Type B pancreatic cell (in vitro differentiated cells): Measurements from ENCODE around the gene REM1. TPM values are rescaled to one million over a fixed set of nuclear protein-coding genes. Genes with fewer than 3 reads are reported as not detected.

Experiments
- DNase-seq: peaks from one replicate; pipeline ENCODE4 v3.0.0; 2021; ENCODE audit warnings: mixed read lengths; ENCODE audit not compliant: unreplicated experiment; ENCODE audit errors: extremely low spot score
- H3K27ac Mint-ChIP-seq: 2 replicates; pipeline ENCODE4 v1.8.0; 2021; ENCODE audit warnings: mild to moderate bottlenecking, mixed read lengths
- H3K27me3 Mint-ChIP-seq: 2 replicates; pipeline ENCODE4 v1.8.0; 2021; ENCODE audit warnings: mixed read lengths
- H3K36me3 Mint-ChIP-seq: 2 replicates; pipeline ENCODE4 v1.8.0; 2021; ENCODE audit warnings: mixed read lengths
- H3K4me1 Mint-ChIP-seq: one replicate; pipeline ENCODE4 v1.8.0; 2021; ENCODE audit warnings: mixed read lengths; ENCODE audit not compliant: unreplicated experiment
- H3K4me3 Mint-ChIP-seq: 2 replicates; pipeline ENCODE4 v1.8.0; 2021; ENCODE audit warnings: mild to moderate bottlenecking, mixed read lengths
- H3K9me3 Mint-ChIP-seq: 2 replicates; pipeline ENCODE4 v1.8.0; 2021; ENCODE audit warnings: mixed read lengths
- CTCF ChIP-seq: fragments of 200-600 bp; sonication (generic); conservative IDR thresholded peaks from 2 replicates; pipeline ENCODE4 v1.5.0; 2021; ENCODE audit warnings: antibody characterized with exemption, mild to moderate bottlenecking
- total RNA-seq: library from RNA; stranded (reverse); gene quantifications from 2 replicates; pipeline ENCODE4 v1.2.1, GENCODE V29; 2021; ENCODE audit warnings: low replicate concordance

REM1 gene
- total RNA-seq, 1 donor from 2014 or later = not detected

DNA sequence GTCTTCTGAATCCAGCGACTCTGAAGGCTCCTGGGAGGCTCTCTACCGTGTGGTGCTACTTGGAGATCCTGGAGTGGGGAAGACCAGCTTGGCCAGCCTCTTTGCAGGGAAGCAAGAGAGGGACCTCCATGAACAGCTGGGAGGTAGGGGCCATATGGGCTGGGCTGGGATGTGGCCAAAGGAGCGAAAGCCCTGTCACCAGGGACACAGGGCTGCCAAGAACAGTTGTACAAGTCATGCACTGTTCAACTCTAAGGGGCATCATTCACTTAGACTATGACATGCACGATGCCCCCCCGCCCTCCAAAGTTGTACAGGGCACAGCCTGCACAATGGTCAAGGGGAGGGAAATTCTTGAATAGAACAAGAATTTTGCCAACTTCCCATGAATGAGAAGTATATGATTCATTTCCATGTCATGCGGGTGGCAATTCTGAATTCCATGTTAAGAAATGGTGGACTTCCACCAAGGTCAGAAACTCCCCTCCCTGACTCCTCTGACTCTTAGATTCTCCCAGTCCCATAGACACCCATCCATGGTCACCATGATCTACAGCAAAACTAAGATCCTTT, 1.6 kb downstream of the REM1 start:
- Mint-ChIP-seq H3K4me3 (no peak overlapping the region), H3K4me1 (no peaks in the 10 kb centered on the region), H3K27me3 (peaks cover 43% of the 10 kb centered on the region), H3K36me3 (peaks cover 4% of the 10 kb centered on the region), H3K27ac (no peak overlapping the region), H3K9me3 (peaks cover 19% of the 10 kb centered on the region)
- no peak for TF ChIP-seq CTCF
- no peak for DNase-seq

DNA sequence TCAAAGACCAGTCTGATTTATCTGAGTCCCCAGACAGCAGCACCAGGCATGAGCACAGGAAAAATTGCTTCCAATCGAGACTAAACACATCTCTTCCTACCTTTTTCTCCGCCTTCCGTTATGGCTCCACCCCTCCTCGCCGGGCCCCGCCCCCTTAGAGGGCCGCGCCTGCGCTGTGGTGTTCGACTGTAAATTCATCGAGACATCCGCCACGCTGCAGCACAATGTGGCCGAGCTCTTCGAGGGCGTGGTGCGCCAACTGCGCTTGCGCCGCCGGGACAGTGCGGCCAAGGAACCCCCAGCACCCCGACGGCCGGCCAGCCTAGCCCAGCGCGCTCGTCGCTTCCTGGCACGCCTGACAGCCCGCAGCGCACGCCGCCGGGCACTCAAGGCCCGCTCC, 8.9 kb downstream of the REM1 start:
- TF ChIP-seq CTCF = no peak
- Mint-ChIP-seq H3K36me3 (no peaks in the 10 kb centered on the region), H3K27ac (no peak overlapping the region), H3K9me3 (peaks cover 4% of the 10 kb centered on the region), H3K4me3 (no peak overlapping the region), H3K27me3 (peaks cover 29% of the 10 kb centered on the region), H3K4me1 (no peaks in the 10 kb centered on the region)
- no peak for DNase-seq

DNA sequence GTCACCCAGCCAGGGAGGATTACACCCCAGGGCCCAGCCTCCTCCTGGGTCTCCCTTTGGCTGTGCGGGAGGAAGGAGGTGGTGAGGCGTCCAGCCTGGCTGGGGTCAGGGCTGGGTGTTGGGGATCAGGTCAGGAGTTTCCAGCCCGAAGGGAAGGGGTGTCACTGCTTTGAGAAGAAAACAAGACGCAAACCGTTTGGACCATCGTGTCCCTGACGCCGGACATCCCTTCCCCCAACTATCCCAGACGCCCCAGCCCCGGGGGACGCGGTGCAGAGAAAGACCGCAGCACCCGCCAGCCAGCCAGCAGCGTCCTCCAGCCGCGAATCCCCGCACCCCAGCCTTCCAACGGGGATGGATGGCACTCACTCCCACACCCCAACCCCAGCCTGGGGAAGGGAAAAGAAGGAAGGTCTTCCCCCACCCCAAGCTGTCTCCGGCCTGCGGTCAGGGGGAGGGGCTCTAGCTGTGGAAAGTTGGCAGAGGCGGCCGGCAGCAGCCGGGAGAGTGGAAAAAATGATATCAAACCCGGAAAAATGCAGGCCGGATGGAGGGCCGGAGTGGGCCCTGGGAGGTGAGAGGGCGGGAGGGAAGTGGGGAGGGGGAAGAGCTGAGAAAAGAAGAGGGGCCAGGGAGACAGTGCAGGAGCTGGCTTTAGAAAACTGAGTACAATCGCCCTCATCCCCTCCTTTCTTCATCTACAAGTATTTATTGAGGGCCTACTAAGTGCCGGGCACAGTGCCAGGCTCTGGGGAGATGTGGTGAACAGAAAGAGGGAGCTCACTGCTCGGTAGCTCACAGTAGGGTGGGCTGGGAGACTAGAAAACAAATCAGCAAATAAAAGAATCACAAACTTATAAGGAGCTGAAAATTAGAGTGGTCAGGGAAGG, 10.6 kb downstream of the REM1 start:
- no peak overlapping the region for H3K4me3 Mint-ChIP-seq
- DNase-seq = no peak
- peaks cover 32% of the 10 kb centered on the region for H3K27me3 Mint-ChIP-seq
- no peak for TF ChIP-seq CTCF
- no peaks in the 10 kb centered on the region for H3K36me3 Mint-ChIP-seq
- H3K9me3 Mint-ChIP-seq = peaks cover 4% of the 10 kb centered on the region
- no peaks in the 10 kb centered on the region for H3K4me1 Mint-ChIP-seq
- no peak overlapping the region for H3K27ac Mint-ChIP-seq

GRCh38 chr20:31488115-31488514, 13.0 kb downstream of the REM1 start:
- Mint-ChIP-seq H3K9me3 (peaks cover 4% of the 10 kb centered on the region), H3K4me3 (no peak overlapping the region), H3K36me3 (no peaks in the 10 kb centered on the region), H3K27ac (no peak overlapping the region), H3K27me3 (peaks cover 22% of the 10 kb centered on the region), H3K4me1 (no peaks in the 10 kb centered on the region)
- no peak for TF ChIP-seq CTCF
- DNase-seq = no peak

DNA sequence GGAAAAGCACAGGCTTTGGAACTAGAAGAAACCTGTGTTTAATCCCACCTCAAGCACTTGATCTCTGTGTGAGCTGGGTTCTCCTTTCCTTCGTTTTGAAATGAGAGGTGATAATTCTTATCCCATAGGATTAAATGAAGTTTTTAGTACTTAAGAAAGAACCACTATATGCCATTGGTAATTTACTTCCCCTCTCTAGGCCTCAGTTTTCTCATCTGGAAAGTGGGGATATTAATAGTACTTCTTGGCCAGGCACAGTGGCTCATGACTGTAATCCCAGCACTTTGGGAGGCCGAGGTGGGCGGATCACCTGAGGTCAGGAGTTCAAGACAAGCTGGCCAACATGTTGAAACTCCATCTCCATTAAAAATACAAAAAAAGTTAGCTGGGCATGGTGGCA, 14.1 kb downstream of the REM1 start:
- Mint-ChIP-seq H3K4me3 (no peak overlapping the region), H3K36me3 (no peaks in the 10 kb centered on the region), H3K9me3 (peaks cover 4% of the 10 kb centered on the region), H3K4me1 (no peaks in the 10 kb centered on the region), H3K27ac (no peak overlapping the region), H3K27me3 (peaks cover 25% of the 10 kb centered on the region)
- DNase-seq = no peak
- TF ChIP-seq CTCF = no peak
